NCI-H2107 treated with DMSO at 0.1 percent for 48 hours (cell line): ENCODE measurements around the gene FBXO41.

ENCODE experiments used
- DNase-seq: peaks from one replicate; lab custom pipeline; 2025; ENCODE audit not compliant: unreplicated experiment; lab: John Stamatoyannopoulos, UW

FBXO41 gene

GRCh38 chr2:73262108-73262651, 22.1 kb downstream of the FBXO41 start:
- no peak for DNase-seq

GRCh38 chr2:73260338-73260984, 23.8 kb downstream of the FBXO41 start:
- no peak for DNase-seq

- no peak for DNase-seq
These were observed 24.5 kb downstream of the FBXO41 start for GRCh38 chr2:73259704-73260337.

GRCh38 chr2:73259276-73259675, 25.0 kb downstream of the FBXO41 start:
- no peak for DNase-seq

GRCh38 chr2:73258913-73259215, 25.4 kb downstream of the FBXO41 start:
- DNase-seq = no peak

GRCh38 chr2:73258186-73258912, 25.9 kb downstream of the FBXO41 start:
- no peak for DNase-seq

- DNase-seq = no peak
These were observed 26.7 kb downstream of the FBXO41 start for GRCh38 chr2:73257425-73258125.

GRCh38 chr2:73257021-73257420, 27.3 kb downstream of the FBXO41 start:
- no peak for DNase-seq

- DNase-seq = no peak
These were observed 27.7 kb downstream of the FBXO41 start for GRCh38 chr2:73256618-73256922.

GRCh38 chr2:73255907-73256617, 28.2 kb downstream of the FBXO41 start:
- DNase-seq = no peak

GRCh38 chr2:73255007-73255644, 29.2 kb downstream of the FBXO41 start:
- no peak for DNase-seq

GRCh38 chr2:73254343-73255006, 29.8 kb downstream of the FBXO41 start:
- no peak for DNase-seq

- no peak for DNase-seq
These were observed 30.4 kb downstream of the FBXO41 start for GRCh38 chr2:73253901-73254300.

- DNase-seq = no peak
These were observed 30.9 kb downstream of the FBXO41 start for GRCh38 chr2:73253400-73253799.

GRCh38 chr2:73252238-73253027, 31.8 kb downstream of the FBXO41 start:
- DNase-seq = no peak

- no peak for DNase-seq
These were observed 33.1 kb downstream of the FBXO41 start for GRCh38 chr2:73250872-73251846.

GRCh38 chr2:73249636-73250035, 34.6 kb downstream of the FBXO41 start:
- no peak for DNase-seq

GRCh38 chr2:73246850-73247249, 37.4 kb downstream of the FBXO41 start:
- no peak for DNase-seq
